H9 (cell line): Measurements from ENCODE around the gene CRPPA. TPM values are rescaled to one million over a fixed set of nuclear protein-coding genes. Genes with fewer than 3 reads are reported as not detected.

Experiments used
- DNase-seq: peaks from one replicate; pipeline ENCODE4 v3.0.0-alpha.2; 2017
- H2AFZ ChIP-seq: one replicate; pipeline ENCODE4 v1.6.1; 2013; ENCODE audit warnings: mild to moderate bottlenecking, low read length, control low read depth, moderate library complexity
- H2AK5ac ChIP-seq: 2 replicates; pipeline ENCODE4 v1.6.1; 2013; ENCODE audit warnings: low read length, control low read depth, mixed read lengths; ENCODE audit not compliant: insufficient read length
- H2BK120ac ChIP-seq: one replicate; pipeline ENCODE4 v1.6.1; 2013; ENCODE audit warnings: low read depth, mild to moderate bottlenecking, low read length, control low read depth, inconsistent platforms; ENCODE audit not compliant: poor library complexity, severe bottlenecking
- H2BK12ac ChIP-seq: 2 replicates; pipeline ENCODE4 v1.6.1; 2013; ENCODE audit warnings: low read length, control low read depth, mixed read lengths, low read depth; ENCODE audit not compliant: insufficient read length
- H2BK15ac ChIP-seq: 2 replicates; pipeline ENCODE4 v1.6.1; 2013; ENCODE audit warnings: low read depth, low read length, control low read depth
- H2BK20ac ChIP-seq: one replicate; pipeline ENCODE4 v1.6.1; 2013; ENCODE audit warnings: low read depth, mild to moderate bottlenecking, low read length, control low read depth, inconsistent platforms; ENCODE audit not compliant: poor library complexity, severe bottlenecking
- H2BK5ac ChIP-seq: 2 replicates; pipeline ENCODE4 v1.6.1; 2013; ENCODE audit warnings: low read length, control low read depth, mixed read lengths; ENCODE audit not compliant: insufficient read length
- H3K14ac ChIP-seq: 2 replicates; pipeline ENCODE4 v1.6.1; 2013; ENCODE audit warnings: low read length, control low read depth; ENCODE audit not compliant: insufficient read depth
- H3K18ac ChIP-seq: 2 replicates; pipeline ENCODE4 v1.6.1; 2013; ENCODE audit warnings: low read depth, mild to moderate bottlenecking, mixed read lengths, low read length, control low read depth; ENCODE audit not compliant: insufficient read length
- H3K23ac ChIP-seq: 2 replicates; pipeline ENCODE4 v1.6.1; 2013; ENCODE audit warnings: low read length, control low read depth, mixed read lengths, low read depth; ENCODE audit not compliant: insufficient read length
- H3K23me2 ChIP-seq: 2 replicates; pipeline ENCODE4 v1.6.1; 2013; ENCODE audit warnings: low read depth, mild to moderate bottlenecking, mixed read lengths, low read length, control low read depth; ENCODE audit not compliant: insufficient read length, poor library complexity, severe bottlenecking
- H3K27ac ChIP-seq: 2 replicates; pipeline ENCODE4 v1.5.1; 2013; ENCODE audit warnings: low read length, control low read depth, mixed read lengths, low read depth; ENCODE audit not compliant: insufficient read length
- H3K27me3 ChIP-seq: 2 replicates; pipeline ENCODE4 v1.6.1; 2013; ENCODE audit warnings: low read length, control low read depth, inconsistent platforms; ENCODE audit not compliant: insufficient read depth
- H3K4ac ChIP-seq: 2 replicates; pipeline ENCODE4 v1.6.1; 2013; ENCODE audit warnings: low read depth, mild to moderate bottlenecking, control low read depth, inconsistent platforms, low read length, moderate library complexity
- H3K4me1 ChIP-seq: 2 replicates; pipeline ENCODE4 v1.6.1; 2013; ENCODE audit warnings: low read length, control low read depth, inconsistent platforms; ENCODE audit not compliant: insufficient read depth
- H3K4me2 ChIP-seq: 2 replicates; pipeline ENCODE4 v1.6.1; 2013; ENCODE audit warnings: low read length, control low read depth, mixed read lengths; ENCODE audit not compliant: insufficient read length, insufficient read depth
- H3K56ac ChIP-seq: 2 replicates; pipeline ENCODE4 v1.6.1; 2013; ENCODE audit warnings: low read depth, mild to moderate bottlenecking, mixed read lengths, low read length, control low read depth; ENCODE audit not compliant: insufficient read length
- H3K79me1 ChIP-seq: 2 replicates; pipeline ENCODE4 v1.6.1; 2013; ENCODE audit warnings: low read depth, mild to moderate bottlenecking, moderate library complexity, low read length, control low read depth, inconsistent platforms; ENCODE audit not compliant: insufficient read depth, poor library complexity, severe bottlenecking
- H3K79me2 ChIP-seq: 2 replicates; pipeline ENCODE4 v1.6.1; 2013; ENCODE audit warnings: low read length, control low read depth, inconsistent platforms; ENCODE audit not compliant: insufficient read depth
- H3K9ac ChIP-seq: 2 replicates; pipeline ENCODE4 v1.6.1; 2013; ENCODE audit warnings: low read length, control low read depth, mixed read lengths; ENCODE audit not compliant: insufficient read length; ENCODE audit errors: extremely low read depth
- H3K9me3 ChIP-seq: one replicate; pipeline ENCODE4 v1.6.1; 2013; ENCODE audit warnings: low read depth, low read length, inconsistent platforms; ENCODE audit not compliant: control insufficient read depth
- H3T11ph ChIP-seq: one replicate; pipeline ENCODE4 v1.6.1; 2013; ENCODE audit warnings: mild to moderate bottlenecking, low read length, control low read depth, inconsistent platforms
- H4K20me1 ChIP-seq: one replicate; pipeline ENCODE4 v1.6.1; 2013; ENCODE audit not compliant: control insufficient read depth, insufficient read length, insufficient read depth
- H4K5ac ChIP-seq: 2 replicates; pipeline ENCODE4 v1.6.1; 2013; ENCODE audit warnings: low read depth, mild to moderate bottlenecking, mixed read lengths, low read length, control low read depth; ENCODE audit not compliant: insufficient read length
- H4K8ac ChIP-seq: replicated peaks from 2 replicates; pipeline ENCODE4 v1.6.1; 2013; ENCODE audit warnings: low read length, control low read depth, mixed read lengths, low read depth; ENCODE audit not compliant: insufficient read length
- H4K91ac ChIP-seq: 2 replicates; pipeline ENCODE4 v1.6.1; 2013; ENCODE audit warnings: low read depth, mild to moderate bottlenecking, moderate library complexity, mixed read lengths, low read length, control low read depth; ENCODE audit not compliant: insufficient read length
- H3K27ac Mint-ChIP-seq, 3 experiments: 2 replicates in 2 of 3; 3 replicates in 1 of 3; pipeline ENCODE4 v1.8.0; 2020 to 2021; ENCODE audit warnings: mixed read lengths in 3 of 3, mild to moderate bottlenecking in 1 of 3, moderate library complexity in 1 of 3
- H3K27me3 Mint-ChIP-seq: 2 replicates; pipeline ENCODE4 v1.8.0; 2021; ENCODE audit warnings: low read depth, mild to moderate bottlenecking, moderate library complexity, mixed read lengths
- H3K36me3 Mint-ChIP-seq, 3 experiments: 2 replicates in 2 of 3; 3 replicates in 1 of 3; pipeline ENCODE4 v1.8.0; 2020 to 2021; ENCODE audit warnings: low read depth in 3 of 3, mixed read lengths in 3 of 3; ENCODE audit not compliant: insufficient read depth in 1 of 3
- H3K4me1 Mint-ChIP-seq, 2 experiments: 2 replicates each; pipeline ENCODE4 v1.8.0; 2020; ENCODE audit warnings: mixed read lengths in 2 of 2
- H3K4me3 Mint-ChIP-seq, 2 experiments: 2 replicates in 1 of 2; 3 replicates in 1 of 2; pipeline ENCODE4 v1.8.0; 2020 to 2021; ENCODE audit warnings: mild to moderate bottlenecking in 2 of 2, mixed read lengths in 2 of 2, moderate library complexity in 1 of 2
- H3K9me3 Mint-ChIP-seq, 2 experiments: 2 replicates in 1 of 2; 3 replicates in 1 of 2; pipeline ENCODE4 v1.8.0; 2020; ENCODE audit warnings: mild to moderate bottlenecking in 2 of 2, mixed read lengths in 2 of 2, moderate library complexity in 1 of 2
- CTCF ChIP-seq: fragments of 200-600 bp; sonication (generic); conservative IDR thresholded peaks from 3 replicates; pipeline ENCODE4 v1.8.0; 2021; ENCODE audit warnings: antibody characterized with exemption, mild to moderate bottlenecking
- WGBS: extraction: QIAGEN DNeasy Blood & Tissue Kit; methylation state at CpG from one replicate; pipeline ENCODE4 v1.1.7; 2013; ENCODE audit warnings: missing lambda C conversion rate, low lambda C conversion rate, mixed read lengths; ENCODE audit not compliant: insufficient read length; ENCODE audit errors: extremely low coverage; 5-methylcytosine and 5-hydroxymethylcytosine counted together
- total RNA-seq: library from RNA; stranded (reverse); gene quantifications from 2 replicates; pipeline ENCODE4 v1.2.1, GENCODE V29; 2021

The CRPPA gene
- total RNA-seq, 1 experiment from 2014 or later: 1.9 TPM

- Histone ChIP-seq H3K4me2 (peak overlapping the region; percentile 79), H2BK15ac (no peak overlapping the region), H3K14ac (no peak overlapping the region), H4K8ac (no peak overlapping the region), H2BK5ac (no peak overlapping the region), H3K27ac (no peak overlapping the region), H3K9me3 (no peaks in the 10 kb centered on the region), H3K27me3 (no peaks in the 10 kb centered on the region), H3K79me2 (no peaks in the 10 kb centered on the region), H3K4ac (no peak overlapping the region), H3K79me1 (no peaks in the 10 kb centered on the region), H4K91ac (no peak overlapping the region), H3K4me1 (no peaks in the 10 kb centered on the region), H3K23ac (no peak overlapping the region), H2BK20ac (no peak overlapping the region), H2AK5ac (no peak overlapping the region), H3K56ac (no peak overlapping the region), H4K20me1 (no peaks in the 10 kb centered on the region), H4K5ac (no peak overlapping the region), H3T11ph (no peak overlapping the region), H2AFZ (no peak overlapping the region), H2BK12ac (no peak overlapping the region), H3K18ac (no peak overlapping the region), H2BK120ac (no peak overlapping the region), H3K23me2 (peaks cover 9% of the 10 kb centered on the region), H3K9ac (no peak overlapping the region)
- no peaks in the 10 kb centered on the region for H3K36me3 Mint-ChIP-seq
- H3K27ac Mint-ChIP-seq: no peak overlapping the region
- H3K27me3 Mint-ChIP-seq: peaks cover 26% of the 10 kb centered on the region
- H3K4me1 Mint-ChIP-seq: peaks cover 17 to 19% of the 10 kb centered on the region in 2 experiments
- TF ChIP-seq CTCF: no peak
- H3K4me3 Mint-ChIP-seq: peak overlapping the region; percentile 86 to 87
- DNase-seq: no peak
- WGBS: no CpG with 5 or more reads among the region's 10 CpGs
- H3K9me3 Mint-ChIP-seq: no peaks in the 10 kb centered on the region
Observed at GRCh38 chr7:16419859-16420258, 1.5 kb downstream of the CRPPA start.
